GM12891 (cell line): ENCODE results near the gene DALRD3.

Experiments
- PAX5 ChIP-seq: IDR thresholded peaks from 2 replicates; pipeline ENCODE4 v1.6.1; 2011; ENCODE audit warnings: low read length, moderate library complexity, mild to moderate bottlenecking; ENCODE audit not compliant: insufficient read depth, severe bottlenecking
- POLR2A ChIP-seq: IDR thresholded peaks from 2 replicates; pipeline ENCODE4 v1.6.1; 2011; ENCODE audit warnings: low read depth, low read length, control low read depth
- POLR2AphosphoS5 ChIP-seq: IDR thresholded peaks from 2 replicates; pipeline ENCODE4 v1.6.1; 2011; ENCODE audit warnings: low read depth, low read length, control low read depth
- POU2F2 ChIP-seq: IDR thresholded peaks from 2 replicates; pipeline ENCODE4 v1.6.1; 2011; ENCODE audit warnings: low read depth, mild to moderate bottlenecking, control low read depth, low read length, moderate library complexity
- SPI1 ChIP-seq: IDR thresholded peaks from 2 replicates; pipeline ENCODE4 v1.6.1; 2011; ENCODE audit warnings: low read depth, low read length, control low read depth
- TAF1 ChIP-seq: IDR thresholded peaks from 2 replicates; pipeline ENCODE4 v1.6.1; 2011; ENCODE audit warnings: low read depth, low read length, control low read depth

DNA sequence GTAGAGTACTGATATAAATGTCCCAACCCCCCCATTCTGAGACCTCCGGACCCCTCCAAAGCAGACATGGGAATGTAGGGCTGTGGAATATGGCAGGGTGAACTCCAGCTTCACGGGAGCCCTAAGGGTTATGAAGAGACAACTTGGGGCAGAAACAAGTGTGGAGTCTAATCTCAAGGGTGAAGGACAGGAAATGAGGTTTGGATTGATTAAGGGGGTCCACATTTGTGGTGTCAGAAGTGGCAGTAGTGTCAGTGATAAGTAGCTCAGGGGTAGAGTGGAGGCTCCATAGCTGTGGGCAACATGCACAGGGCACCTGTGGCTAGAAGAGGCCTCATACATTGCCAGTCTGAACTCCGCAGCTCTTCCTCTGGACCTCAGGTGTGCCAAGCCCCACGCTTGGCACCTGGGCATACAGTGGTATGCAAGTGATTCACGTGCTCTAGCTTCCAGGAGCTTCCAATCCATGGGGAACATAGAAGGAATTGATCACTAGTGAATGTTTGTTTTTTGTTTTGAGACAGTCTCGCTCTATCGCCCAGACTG is 32.5 kb downstream of the DALRD3 start:
- TF ChIP-seq POLR2A: no peak
- TF ChIP-seq POLR2AphosphoS5: no peak
- no peak for TF ChIP-seq POU2F2
- TF ChIP-seq TAF1: no peak
- TF ChIP-seq PAX5: no peak
- no peak for TF ChIP-seq SPI1
